Mucosa of descending colon (tissue), 3 donors: ENCODE measurements around the gene GSTM2. TPM values are rescaled to one million over a fixed set of nuclear protein-coding genes. Genes with fewer than 3 reads are reported as not detected.
A peak's percentile ranks its signal among the peaks of the same experiment; 100 is the strongest.

Source experiments
- ATAC-seq: fragments of 200-7000 bp; cut with Tn5 transposase; one replicate; pipeline ENCODE4 v1.9.1; 2020; ENCODE audit warnings: mild to moderate bottlenecking, moderate library complexity
- DNase-seq, 3 donors: peaks; one replicate each; pipeline ENCODE4 v3.0.0-alpha.2; 2020
- H3K36me3 ChIP-seq: fragments of 200-600 bp; one replicate; pipeline ENCODE4 v1.8.0; 2021; ENCODE audit warnings: low read depth, mild to moderate bottlenecking
- H3K4me1 ChIP-seq: fragments of 200-600 bp; one replicate; pipeline ENCODE4 v1.8.0; 2021; ENCODE audit warnings: low read depth, mild to moderate bottlenecking
- H3K4me3 ChIP-seq: fragments of 200-600 bp; one replicate; pipeline ENCODE4 v1.8.0; 2021; ENCODE audit warnings: mild to moderate bottlenecking
- H3K9me3 ChIP-seq: fragments of 200-600 bp; one replicate; pipeline ENCODE4 v1.8.0; 2021; ENCODE audit warnings: mild to moderate bottlenecking
- CTCF ChIP-seq: fragments of 200-600 bp; IDR thresholded peaks from one replicate; pipeline ENCODE4 v1.8.0; 2022; ENCODE audit warnings: antibody characterized with exemption, mild to moderate bottlenecking
- intact Hi-C, 2 donors: fragments of 100-400 bp; cut with DNase I in 1 of 2; cut with micrococcal nuclease in 1 of 2; formaldehyde crosslinking; loops; one replicate each; pipeline versions ENCODE4 v1.11.0 to v1.11.1; 2022; cut with DNase I, micrococcal nuclease
- total RNA-seq, 3 donors: library from RNA; stranded (reverse); fragmentation: NEBNext Ultra II Directional in 2 of 3; extraction: Animal tissue kit (Norgen Biotek cat#: 25700) in 2 of 3; gene quantifications; one replicate each; pipeline versions ENCODE4 v1.2.1 to v1.2.4, GENCODE V29; 2021 to 2023
- donor health status: DM: no; HTN: no; CAD: no; lungs with moderate emphysema.
- donor health status: DM: no; HTN: no; CAD: no.
- donor health status: DM: no; HTN: yes; CAD: no.

The GSTM2 gene
- total RNA-seq, 3 donors from 2014 or later = 23.8 to 87.7 (median 41.0) TPM

DNA sequence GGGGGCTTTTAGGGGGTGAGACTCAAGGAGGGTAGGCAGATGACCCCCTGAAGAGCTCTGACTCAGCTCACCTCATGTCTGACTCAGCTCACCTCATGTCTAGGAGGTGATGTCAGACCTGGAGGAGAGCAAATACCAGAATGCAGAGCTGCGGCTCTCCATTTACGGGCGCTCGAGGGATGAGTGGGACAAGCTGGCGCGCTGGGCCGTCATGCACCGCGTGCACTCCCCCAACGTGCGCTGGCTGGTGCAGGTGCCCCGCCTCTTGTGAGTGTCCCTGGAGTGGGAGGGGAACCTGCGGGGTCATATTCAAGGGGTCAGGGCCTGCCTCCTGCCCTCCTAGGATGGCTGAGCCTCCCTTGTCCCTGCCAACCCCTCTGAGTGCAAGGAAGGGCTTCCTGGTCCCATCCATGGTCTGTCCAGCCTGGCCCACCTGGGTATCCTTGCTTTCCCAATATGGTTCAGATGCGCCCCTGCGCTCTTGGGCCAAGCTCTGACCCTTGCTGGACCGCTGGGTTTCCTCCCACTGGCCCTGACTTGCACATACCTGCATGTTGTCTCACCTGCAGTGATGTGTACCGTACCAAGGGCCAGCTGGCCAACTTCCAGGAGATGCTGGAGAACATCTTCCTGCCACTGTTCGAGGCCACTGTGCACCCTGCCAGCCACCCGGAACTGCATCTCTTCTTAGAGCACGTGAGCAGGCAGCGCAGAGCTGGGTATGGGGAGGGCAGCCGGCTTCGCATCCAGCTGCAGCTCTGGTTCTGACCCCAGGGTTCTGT, 39.1 kb upstream of the GSTM2 start:
- no peaks in the 10 kb centered on the region for H3K9me3 ChIP-seq
- intact Hi-C loops = no loop called here
- DNase-seq (no peak), ATAC-seq (no peak)
- H3K36me3 ChIP-seq = no peaks in the 10 kb centered on the region
- peaks cover 7% of the 10 kb centered on the region for H3K4me1 ChIP-seq
- no peak overlapping the region for H3K4me3 ChIP-seq
- TF ChIP-seq CTCF = no peak

- intact Hi-C loops = loop anchor here in 1 of 2 donors (10.0 kb wide), 1 partner anchor 85 kb away; the partner anchor contains the start of gene GNAI3
- no peak overlapping the region for H3K4me3 ChIP-seq
- ATAC-seq = no peak
Measured at GRCh38 chr1:109629372-109630030, 38.4 kb upstream of the GSTM2 start.

GRCh38 chr1:109630081-109630897, 37.6 kb upstream of the GSTM2 start:
- ATAC-seq (no peak), DNase-seq (peak in 1 of 3 donors; percentile 43)
- Histone ChIP-seq H3K4me1 (peaks cover 7% of the 10 kb centered on the region), H3K9me3 (no peaks in the 10 kb centered on the region), H3K36me3 (no peaks in the 10 kb centered on the region), H3K4me3 (no peak overlapping the region)
- TF ChIP-seq CTCF = no peak
- intact Hi-C loops = loop anchor here in 1 of 2 donors (10.0 kb wide), 1 partner anchor 85 kb away; the partner anchor contains the start of gene GNAI3

More at GRCh38 chr1:109629372-109630030, 38.4 kb upstream of the GSTM2 start:
- DNase-seq = no peak
- no peaks in the 10 kb centered on the region for H3K9me3 ChIP-seq
- no peaks in the 10 kb centered on the region for H3K36me3 ChIP-seq
- no peak for TF ChIP-seq CTCF
- H3K4me1 ChIP-seq = peaks cover 7% of the 10 kb centered on the region

DNA sequence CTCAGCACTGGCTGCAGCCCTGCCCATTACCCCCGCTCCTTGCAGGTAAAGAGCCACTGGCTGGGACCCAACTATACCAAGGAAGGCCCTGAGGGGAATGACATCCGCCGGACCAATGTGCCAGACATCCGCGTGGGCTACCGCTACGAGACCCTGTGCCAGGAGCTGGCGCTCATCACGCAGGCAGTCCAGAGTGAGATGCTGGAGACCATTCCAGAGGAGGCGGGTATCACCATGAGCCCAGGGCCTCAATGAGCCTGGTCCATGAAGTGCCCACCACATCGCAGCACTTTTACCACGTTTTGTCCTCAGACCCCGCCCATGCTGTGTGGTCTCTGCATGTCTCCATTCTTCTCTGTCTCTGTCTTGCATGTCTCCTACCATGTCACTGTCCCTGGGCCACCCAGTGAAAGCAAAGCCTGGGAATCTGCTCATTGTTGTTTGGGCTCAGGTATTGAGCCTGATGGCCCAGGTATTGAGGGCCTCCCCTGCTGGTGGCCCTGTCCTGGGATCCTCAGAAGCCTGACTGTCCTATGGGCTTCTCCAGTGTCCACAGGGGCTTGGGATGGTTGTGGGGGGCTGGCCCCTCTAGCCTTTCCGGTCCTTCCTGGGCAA, 36.9 kb upstream of the GSTM2 start:
- DNase-seq (no peak), ATAC-seq (no peak)
- TF ChIP-seq CTCF = no peak
- Histone ChIP-seq H3K36me3 (no peaks in the 10 kb centered on the region), H3K9me3 (no peaks in the 10 kb centered on the region), H3K4me3 (no peak overlapping the region), H3K4me1 (peaks cover 12% of the 10 kb centered on the region)
- intact Hi-C loops = loop anchor here in 1 of 2 donors (10.0 kb wide), 1 partner anchor 86 kb away; the partner anchor contains the start of gene GNAI3
